IPS-11a (cell line): ENCODE results near the gene SLC25A51.
"Not testable (repeated sequence)": the region's sequence is repeated elsewhere in the genome, so short reads cannot be mapped to it uniquely, and the experiment has no call there.

Experiments used
- H3K4me3 ChIP-seq: one replicate; pipeline ENCODE4 v1.5.1; 2013; ENCODE audit warnings: low read depth, low read length, control low read depth

Gene SLC25A51

GRCh38 chr9:37921168-37921510, 17.2 kb upstream of the SLC25A51 start:
- H3K4me3 ChIP-seq = no peak overlapping the region

GRCh38 chr9:37920471-37921167, 16.7 kb upstream of the SLC25A51 start:
- H3K4me3 ChIP-seq = no peak overlapping the region

- H3K4me3 ChIP-seq = no peak overlapping the region
Measured at GRCh38 chr9:37919956-37920335, 16.0 kb upstream of the SLC25A51 start.

GRCh38 chr9:37919246-37919955, 15.5 kb upstream of the SLC25A51 start:
- no peak overlapping the region for H3K4me3 ChIP-seq

GRCh38 chr9:37918665-37919170, 14.8 kb upstream of the SLC25A51 start:
- H3K4me3 ChIP-seq = no peak overlapping the region

- no peak overlapping the region for H3K4me3 ChIP-seq
Measured at GRCh38 chr9:37917801-37918664, 14.1 kb upstream of the SLC25A51 start.

- H3K4me3 ChIP-seq = no peak overlapping the region
Measured at GRCh38 chr9:37917313-37917731, 13.4 kb upstream of the SLC25A51 start.

- H3K4me3 ChIP-seq = no peak overlapping the region
Measured at GRCh38 chr9:37916471-37917312, 12.8 kb upstream of the SLC25A51 start.

GRCh38 chr9:37915911-37916470, 12.1 kb upstream of the SLC25A51 start:
- no peak overlapping the region for H3K4me3 ChIP-seq

GRCh38 chr9:37914701-37915358, 10.9 kb upstream of the SLC25A51 start:
- no peak overlapping the region for H3K4me3 ChIP-seq

GRCh38 chr9:37914154-37914551, 10.2 kb upstream of the SLC25A51 start:
- no peak overlapping the region for H3K4me3 ChIP-seq

- H3K4me3 ChIP-seq = no peak overlapping the region
Measured at GRCh38 chr9:37913480-37914153, 9.7 kb upstream of the SLC25A51 start.

- H3K4me3 ChIP-seq = no peak overlapping the region
Measured at GRCh38 chr9:37911271-37911681, 7.3 kb upstream of the SLC25A51 start.

- no peak overlapping the region for H3K4me3 ChIP-seq
Measured at GRCh38 chr9:37910271-37910670, 6.3 kb upstream of the SLC25A51 start.

- H3K4me3 ChIP-seq = not testable (repeated sequence)
Measured at GRCh38 chr9:37909836-37910235, 5.9 kb upstream of the SLC25A51 start.

- H3K4me3 ChIP-seq = no peak overlapping the region
Measured at GRCh38 chr9:37909326-37909725, 5.4 kb upstream of the SLC25A51 start.

GRCh38 chr9:37908698-37909186, 4.8 kb upstream of the SLC25A51 start:
- H3K4me3 ChIP-seq = no peak overlapping the region

- no peak overlapping the region for H3K4me3 ChIP-seq
Measured at GRCh38 chr9:37908283-37908682, 4.4 kb upstream of the SLC25A51 start.
